ENCODE measurements around the gene FGFBP2. TPM values are rescaled to one million over a fixed set of nuclear protein-coding genes. Genes with fewer than 3 reads are reported as not detected.
"Not testable (repeated sequence)": the region's sequence is repeated elsewhere in the genome, so short reads cannot be mapped to it uniquely, and the experiment has no call there.

Gene FGFBP2
- total RNA-seq, 1 donor from 2014 or later: not detected

DNA sequence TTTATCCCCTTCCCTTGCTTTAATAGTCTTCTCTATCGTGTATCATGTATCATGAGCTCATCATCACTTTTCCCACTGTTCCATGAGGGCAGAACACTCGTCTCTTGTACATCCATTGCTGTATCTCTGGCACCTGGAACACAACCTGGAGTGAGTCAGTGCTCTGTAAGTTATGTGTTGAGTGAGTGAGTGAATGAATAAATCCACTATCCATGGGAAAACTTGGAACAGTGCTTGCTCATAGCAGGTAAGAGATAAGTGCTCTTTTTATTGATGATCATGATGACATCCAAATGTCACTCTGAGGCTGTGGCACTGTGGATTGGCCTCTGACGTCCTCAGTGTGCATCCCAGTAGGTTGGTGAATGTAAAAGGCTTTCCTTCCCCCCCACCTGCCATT is 28.7 kb downstream of the FGFBP2 start:
- no peak for DNase-seq (ENCODE audit: extremely low read depth, low read depth, low spot score)

DNA sequence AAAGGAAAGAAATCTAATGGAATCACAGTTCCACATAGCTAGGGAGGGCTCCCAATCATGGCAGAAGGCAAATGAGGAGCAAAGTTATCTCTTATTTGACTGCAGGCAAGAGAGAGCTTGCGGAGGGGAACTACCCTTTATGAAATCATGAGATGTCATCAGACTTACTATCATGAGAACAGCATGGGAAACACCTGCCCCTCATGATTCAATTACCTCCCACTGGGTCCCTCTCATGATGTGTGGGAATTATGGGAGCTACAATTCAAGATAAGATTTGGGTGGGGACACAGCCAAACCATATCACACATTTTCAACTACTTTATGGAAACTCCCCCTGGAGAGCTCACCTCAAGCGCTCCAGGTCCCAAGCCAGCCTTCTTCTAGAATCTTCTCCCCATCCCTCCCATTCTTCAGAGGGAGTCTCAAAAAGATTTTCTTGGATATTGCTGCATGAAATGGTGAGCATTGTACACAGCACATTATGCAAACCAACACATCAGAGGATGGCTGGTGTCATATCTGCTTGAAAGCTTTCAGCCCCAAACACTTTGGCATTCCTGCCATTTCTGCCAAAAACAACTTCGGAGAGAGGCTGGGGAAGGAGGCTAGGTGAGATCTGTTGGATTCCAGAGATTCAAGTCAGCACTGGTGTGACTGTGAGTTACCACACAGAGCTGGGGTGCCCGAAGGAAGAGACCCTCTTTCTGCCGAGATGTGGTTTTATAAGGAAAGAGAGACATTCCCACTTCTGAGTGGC is 31.3 kb downstream of the FGFBP2 start:
- DNase-seq (ENCODE audit: extremely low read depth, low read depth, low spot score): no peak

DNA sequence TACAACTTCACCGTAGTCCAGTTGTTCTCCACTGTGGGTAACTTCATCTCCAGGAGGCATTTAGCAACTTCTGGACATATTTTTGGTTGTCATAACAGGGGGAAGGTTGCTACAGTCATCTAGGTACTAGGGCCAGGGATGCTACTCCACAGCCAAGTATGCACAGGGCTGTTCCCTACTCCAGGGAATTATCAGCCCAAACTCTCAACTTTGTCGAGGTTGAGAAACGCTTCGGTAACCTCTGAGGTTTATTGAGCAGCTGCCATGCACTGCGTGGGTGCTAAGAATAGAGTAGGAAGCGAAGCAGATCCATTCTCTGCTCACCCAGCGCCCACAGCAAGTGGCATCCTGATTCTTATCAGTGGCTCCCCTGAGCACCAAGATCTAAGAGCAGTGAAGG is 32.7 kb downstream of the FGFBP2 start:
- DNase-seq (ENCODE audit: extremely low read depth, low read depth, low spot score): no peak

DNA sequence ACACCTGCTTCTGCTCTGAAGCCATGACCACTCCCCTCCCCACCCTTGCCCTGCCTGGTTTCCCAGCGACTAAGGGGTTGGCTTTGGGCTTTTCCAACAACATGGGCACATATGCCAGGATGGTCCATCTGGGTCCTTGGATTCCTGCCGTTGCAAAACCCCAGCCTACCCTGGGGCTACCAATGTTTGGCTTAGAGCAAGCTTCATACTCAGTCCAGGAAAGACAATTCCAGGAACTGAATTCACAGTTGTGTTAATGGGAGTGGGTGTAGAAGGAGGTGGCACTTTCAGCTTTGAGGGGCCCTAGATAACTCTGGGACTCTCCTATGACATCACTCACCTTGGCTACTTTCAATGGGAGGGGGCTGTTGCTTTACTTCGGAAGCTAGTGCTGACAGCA is 33.4 kb downstream of the FGFBP2 start:
- no peak for DNase-seq (ENCODE audit: extremely low read depth, low read depth, low spot score)

DNA sequence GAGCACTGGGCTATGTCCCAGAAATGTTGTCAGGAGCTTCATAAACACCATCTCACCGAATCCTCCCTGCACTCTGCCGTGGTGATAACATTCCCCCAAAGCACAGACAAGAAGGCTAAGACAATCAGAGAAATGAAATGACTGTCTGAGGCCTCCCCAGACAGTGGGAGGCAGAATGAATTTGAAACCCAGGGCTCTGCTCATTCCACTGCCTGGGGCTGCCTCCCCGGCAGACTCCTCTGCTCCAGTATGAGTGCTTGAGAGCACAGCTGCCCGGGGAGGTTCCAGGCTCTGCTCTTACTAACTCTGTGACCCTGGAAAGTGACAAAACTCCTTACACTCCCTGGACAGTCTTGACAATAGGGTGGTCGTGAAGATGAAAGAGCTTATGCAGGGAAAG is 34.1 kb downstream of the FGFBP2 start:
- no peak for DNase-seq (ENCODE audit: extremely low read depth, low read depth, low spot score)

DNA sequence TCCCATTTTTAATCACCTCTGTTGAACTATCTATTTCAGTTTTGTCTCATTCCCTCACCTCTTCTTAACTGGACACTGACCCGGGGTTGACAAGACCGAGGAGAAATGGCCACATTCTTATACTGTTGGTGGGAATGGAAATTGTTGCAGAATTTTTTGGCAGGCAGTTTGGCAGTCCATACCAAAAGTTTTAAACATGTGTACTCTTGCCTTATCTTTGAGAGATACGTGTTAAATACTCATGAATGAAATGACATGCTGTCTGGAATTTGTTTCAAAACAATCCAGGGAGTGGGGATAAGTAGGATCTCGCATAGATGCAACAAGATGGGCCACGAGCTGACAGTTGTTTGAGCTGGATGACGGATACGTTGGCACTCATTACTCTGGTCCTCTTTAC is 36.5 kb downstream of the FGFBP2 start:
- DNase-seq (ENCODE audit: extremely low read depth, low read depth, low spot score): no peak

DNA sequence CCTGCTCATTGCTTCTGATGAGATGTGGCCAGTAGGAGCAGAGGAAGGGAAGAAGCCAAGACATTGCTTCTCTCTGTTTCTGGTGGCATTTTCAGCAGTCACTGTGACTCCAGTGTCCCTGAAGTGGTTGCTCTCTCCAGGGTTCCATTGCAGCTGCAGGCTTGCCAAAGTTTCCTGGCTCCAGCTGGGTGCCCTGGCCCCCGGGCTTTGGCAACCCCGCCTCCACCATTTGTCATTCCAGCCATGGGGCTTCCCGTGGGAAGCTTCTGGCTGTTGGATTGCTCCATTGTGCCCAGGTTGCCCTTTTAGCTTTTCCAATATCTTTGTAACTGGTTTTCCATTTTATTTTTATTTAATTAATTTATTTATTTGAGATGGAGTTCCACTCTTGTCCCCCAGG is 37.1 kb downstream of the FGFBP2 start:
- DNase-seq (ENCODE audit: extremely low read depth, low read depth, low spot score): no peak

DNA sequence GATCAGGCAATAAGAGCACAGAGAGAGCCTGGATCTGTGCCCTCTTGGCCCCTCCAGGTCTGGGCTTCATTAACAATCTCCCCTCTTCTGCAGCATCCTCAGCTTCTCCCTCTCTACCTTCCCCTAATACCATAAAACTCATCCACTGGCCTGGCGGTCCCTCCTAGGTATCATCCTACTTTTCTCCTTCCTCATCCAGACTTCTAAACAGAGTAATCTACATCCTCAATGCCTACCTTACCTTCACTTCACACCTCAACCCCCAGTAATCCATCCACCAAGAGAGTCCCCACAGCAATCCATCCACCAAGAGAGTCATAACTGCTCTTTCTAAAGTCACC is 41.4 kb downstream of the FGFBP2 start:
- DNase-seq (ENCODE audit: extremely low read depth, low read depth, low spot score): no peak

DNA sequence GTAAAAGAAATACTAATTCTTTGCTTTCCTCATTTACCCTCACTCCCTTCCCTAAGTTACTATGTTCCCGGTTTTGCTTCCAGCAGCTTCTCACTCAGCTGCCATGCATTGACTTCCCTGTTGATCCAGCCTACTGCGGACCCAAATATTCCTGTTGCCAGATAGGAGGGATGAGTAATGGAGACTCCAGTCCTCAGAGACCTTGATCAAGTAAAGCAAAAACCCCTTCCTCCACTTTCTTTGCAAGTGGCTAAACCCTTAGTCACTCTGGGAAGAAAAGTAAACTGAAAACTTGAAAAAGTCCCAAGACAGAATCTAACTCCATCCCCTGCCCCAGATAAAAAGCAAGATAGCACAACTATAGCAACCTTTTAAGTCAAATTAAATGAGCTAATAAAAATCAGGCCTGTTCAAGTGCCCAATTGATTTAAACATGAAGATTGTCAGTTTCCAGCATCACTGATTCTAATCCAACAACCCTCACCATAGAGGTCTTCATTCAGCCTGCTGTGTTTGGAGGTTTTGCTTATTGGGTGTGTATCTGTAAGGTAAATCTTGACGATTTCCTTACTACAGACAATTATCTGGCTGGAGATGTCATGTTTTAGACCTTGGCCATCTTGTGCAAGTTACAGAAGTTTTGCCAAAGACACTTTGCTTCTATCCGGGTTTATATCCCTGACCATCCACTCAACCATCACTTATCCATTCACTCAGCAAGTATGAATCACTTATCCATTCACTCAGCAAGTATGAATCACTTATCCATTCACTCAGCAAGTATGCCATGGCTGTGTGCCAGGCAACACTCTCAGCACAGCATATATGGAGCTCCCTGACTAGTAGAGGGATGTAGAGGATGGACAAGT is 42.0 kb downstream of the FGFBP2 start:
- peak; percentile 82 for DNase-seq (ENCODE audit: extremely low read depth, low read depth, low spot score)

DNA sequence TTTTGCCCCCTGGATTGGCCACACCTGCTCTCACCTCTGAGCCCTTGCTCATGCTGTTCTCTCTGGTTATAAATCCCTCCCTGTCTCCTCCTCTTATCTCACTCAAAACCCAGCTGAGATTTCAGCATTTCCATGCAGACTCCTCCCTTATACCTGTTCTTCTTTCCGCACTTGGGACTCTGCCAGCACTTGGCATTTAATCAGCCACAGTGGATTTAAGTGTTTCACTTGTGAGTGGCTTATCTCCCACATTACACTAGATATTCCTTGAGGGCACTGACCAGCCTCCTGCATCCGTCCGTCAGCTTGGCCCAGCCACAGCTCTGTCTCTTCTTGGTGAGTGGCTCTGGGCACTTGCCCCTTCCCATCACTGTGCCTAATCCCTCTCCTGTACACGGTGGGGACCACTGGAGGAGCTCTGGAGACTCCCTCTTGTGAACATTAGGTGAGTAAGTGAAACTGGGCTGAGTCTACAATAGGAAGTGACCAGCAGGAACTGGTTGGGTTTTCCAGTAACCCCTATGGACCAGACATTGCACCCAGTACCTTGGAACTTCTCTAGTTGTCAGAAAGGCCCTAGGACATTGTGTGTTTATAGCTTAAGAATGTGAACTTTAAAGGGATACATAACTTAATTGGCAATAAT is 44.4 kb downstream of the FGFBP2 start:
- DNase-seq (ENCODE audit: extremely low read depth, low read depth, low spot score): no peak

DNA sequence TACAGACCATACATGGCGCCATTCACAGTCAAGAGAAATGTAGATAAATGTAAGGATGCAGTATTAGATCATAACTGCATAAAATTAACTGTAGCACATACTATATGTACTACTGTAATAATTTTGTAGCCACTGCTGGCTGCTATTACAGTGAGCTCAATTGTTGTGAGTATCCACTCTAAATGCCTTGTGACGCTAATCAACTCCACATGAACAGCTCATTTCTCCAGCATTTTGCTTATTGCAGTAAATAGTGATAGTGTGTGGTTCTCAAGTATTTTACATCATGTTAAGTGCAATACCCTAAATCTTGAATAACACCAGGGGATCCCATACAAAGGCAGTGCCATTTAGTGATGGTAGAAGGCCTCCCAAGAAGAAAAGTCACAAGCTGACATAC is 45.7 kb downstream of the FGFBP2 start:
- DNase-seq (ENCODE audit: extremely low read depth, low read depth, low spot score): no peak

DNA sequence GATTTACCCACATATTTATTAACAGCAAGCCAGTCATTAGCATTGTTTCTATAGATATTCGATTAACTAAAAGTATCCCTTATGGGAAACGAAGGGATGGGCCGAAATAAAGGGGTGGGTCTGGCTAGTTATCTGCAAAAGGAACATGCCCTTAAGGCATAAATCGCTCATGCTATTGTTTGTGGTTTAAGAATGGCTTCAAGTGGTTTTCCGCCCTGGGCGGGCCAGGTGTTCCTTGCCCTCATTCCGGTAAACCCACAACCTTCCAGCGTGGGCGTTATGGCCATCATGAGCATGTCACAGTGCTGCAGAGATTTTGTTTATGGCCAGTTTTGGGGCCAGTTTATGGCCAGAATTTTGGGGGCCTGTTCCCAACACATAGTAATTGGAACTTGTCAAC is 46.6 kb downstream of the FGFBP2 start:
- not testable (repeated sequence) for DNase-seq (ENCODE audit: extremely low read depth, low read depth, low spot score)

DNA sequence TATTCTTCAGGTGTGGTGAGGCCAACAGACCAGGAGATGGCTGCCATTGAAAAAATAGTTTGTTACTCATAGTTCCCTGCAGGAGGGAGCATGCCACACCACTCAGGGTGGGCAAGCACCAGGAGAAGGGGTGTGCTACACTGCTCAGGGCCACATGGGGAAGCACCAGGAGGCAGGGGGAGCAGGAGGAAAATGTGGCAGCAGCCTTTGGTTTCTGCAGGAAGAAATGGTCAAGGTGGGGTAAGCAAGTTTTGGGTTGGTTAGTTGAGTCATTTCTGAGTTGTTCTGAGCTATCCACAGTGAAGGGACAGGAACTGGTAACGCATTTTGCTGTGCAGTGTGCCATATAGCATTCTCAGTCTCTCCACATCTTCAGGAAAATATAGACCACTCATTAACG is 48.2 kb downstream of the FGFBP2 start:
- DNase-seq (ENCODE audit: extremely low read depth, low read depth, low spot score): no peak

DNA sequence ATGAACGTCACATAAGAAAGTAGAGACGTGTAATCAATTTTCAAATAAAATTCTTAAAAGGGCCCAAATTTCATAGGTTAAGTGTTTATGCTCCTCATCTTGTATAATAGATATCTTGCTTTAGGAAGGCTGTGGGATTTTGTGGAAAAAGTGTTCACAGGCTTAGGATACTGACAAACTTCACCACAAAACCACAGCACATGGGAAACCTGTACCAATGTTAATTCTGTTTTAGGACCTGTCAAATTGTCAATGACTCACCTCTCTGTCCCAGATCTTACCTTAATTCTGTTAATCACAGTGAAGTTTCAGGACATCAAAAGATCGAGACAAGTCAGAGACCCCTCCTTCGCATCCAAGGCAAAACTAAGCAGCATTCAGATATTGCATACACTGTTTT is 48.7 kb downstream of the FGFBP2 start:
- no peak for DNase-seq (ENCODE audit: extremely low read depth, low read depth, low spot score)

DNA sequence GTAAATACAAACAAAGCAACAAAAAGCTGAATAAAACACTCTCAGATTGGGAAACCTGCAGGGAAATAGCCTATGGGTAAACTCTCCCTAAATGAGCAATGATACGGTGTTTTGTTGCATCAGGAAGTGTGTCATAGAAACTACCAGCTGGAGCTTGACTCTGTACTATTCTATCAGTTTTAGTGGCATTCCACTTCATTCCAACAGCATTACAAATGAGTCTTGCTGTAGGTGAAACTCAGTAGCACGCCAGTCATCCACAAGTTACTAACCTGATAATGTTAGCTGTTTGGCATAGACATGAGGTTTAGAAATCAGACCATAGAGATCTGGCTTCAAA is 49.4 kb downstream of the FGFBP2 start:
- DNase-seq (ENCODE audit: extremely low read depth, low read depth, low spot score): peak; percentile 57

DNA sequence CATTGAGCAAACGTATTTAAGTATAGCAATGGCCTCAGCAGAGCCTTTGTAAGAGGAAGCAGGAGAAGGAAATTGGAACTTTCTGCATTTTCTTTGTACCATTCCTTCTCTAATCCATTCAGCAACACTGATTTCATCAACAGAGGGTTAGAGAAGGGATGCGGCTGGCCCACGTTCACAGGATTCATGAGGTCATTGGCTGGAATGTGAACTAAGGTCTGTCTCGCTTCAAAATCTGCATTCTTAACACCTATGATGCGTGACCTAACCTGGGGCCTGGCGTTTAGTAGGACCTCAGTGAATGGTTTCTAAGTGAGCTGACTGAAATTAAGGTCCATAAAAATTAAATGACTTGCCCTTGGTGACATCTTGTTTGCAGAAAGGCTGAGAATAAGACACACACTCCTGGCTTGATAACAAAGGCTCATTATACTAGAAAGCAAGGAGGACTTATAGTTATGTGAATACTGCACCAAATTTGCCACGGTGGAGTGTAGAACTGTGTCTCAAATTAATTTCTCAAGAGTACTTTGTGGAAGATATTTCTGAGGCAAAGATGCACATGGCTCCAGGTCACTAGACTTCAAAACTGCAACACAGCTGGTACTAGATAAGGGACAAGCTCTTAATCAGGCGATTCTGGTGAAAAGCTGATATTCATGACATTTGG is 49.9 kb downstream of the FGFBP2 start:
- DNase-seq (ENCODE audit: extremely low read depth, low read depth, low spot score): no peak

DNA sequence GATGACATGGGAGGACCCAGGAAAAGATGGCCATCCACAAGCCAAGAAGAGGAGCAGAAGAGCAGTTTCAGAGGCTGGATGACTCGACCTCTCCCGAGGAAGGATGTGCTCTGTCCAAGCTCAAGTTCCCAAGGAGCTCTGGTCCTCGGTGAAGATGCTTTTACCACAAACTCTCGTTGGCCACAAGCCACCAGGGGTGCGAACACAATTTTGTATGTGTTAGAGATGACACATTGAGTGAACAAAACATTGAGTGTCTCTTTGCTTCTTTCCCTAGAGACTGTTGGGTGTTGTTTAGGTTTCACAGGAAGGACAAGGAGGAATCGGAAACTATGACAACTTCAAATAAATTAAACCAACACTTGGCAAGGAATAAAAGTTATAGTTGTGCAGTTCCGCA is 50.7 kb downstream of the FGFBP2 start:
- no peak for DNase-seq (ENCODE audit: extremely low read depth, low read depth, low spot score)

Measured in glomerular endothelial cell (primary cell).